Hair follicle dermal papilla cell (primary cell): ENCODE measurements around the gene FLT1. TPM values are rescaled to one million over a fixed set of nuclear protein-coding genes. Genes with fewer than 3 reads are reported as not detected.

Source experiments
- total RNA-seq: library from RNA; depleted of rRNA; stranded (reverse); fragments of >200 nt; gene quantifications from 2 replicates; pipeline ENCODE4 v1.2.3, GENCODE V29; 2012

FLT1 gene
- 0.32 and 0.73 TPM in 2 replicates for total RNA-seq

GRCh38 chr13:28494778-28495537, at the start of gene FLT1:
TSS of gene FLT1 (minus strand) at chr13:28495128. CDS start at chr13:28494843, 285 bp downstream.

Other genes starting within 250 kb of the FLT1 start
- 44.5 and 46.0 TPM in 2 replicates for gene POMP, start 164.0 kb upstream of the FLT1 start, total RNA-seq
- gene SLC46A3, start 223.8 kb upstream of the FLT1 start, total RNA-seq: 6.6 and 8.4 TPM in 2 replicates